GM18517 (cell line): ENCODE measurements around the gene EFR3B.
A peak's percentile ranks its signal among the peaks of the same experiment; 100 is the strongest.
"Not testable (repeated sequence)": the region's sequence is repeated elsewhere in the genome, so short reads cannot be mapped to it uniquely, and the experiment has no call there.

ENCODE experiments used
- ATAC-seq: cut with Tn5 transposase; IDR thresholded peaks from one replicate; pipeline ENCODE4 v1.9.1; 2021; ENCODE audit warnings: mild to moderate bottlenecking, moderate library complexity; ENCODE audit not compliant: unreplicated experiment

The EFR3B gene

DNA sequence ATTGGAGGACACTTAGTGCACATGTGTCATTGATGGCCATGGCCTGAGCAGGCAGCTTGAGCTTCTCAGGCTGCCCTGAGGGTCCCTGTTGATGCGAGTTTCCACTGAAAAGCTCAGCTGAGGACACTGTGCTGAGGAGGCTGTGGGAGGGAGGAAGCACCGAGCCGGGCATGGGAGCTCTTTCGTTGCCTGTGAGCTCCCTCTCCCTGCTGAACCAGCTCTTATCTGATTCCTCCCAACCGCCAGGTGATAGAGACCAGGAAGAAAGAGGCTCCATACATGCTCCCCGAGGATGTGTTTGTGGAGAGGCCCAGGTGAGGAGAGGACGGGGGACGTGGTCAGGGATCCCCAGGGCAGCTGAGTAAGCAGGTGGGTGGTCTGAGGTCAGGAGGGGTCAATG lies 99.2 kb downstream of the EFR3B start:
- ATAC-seq, result no peak

DNA sequence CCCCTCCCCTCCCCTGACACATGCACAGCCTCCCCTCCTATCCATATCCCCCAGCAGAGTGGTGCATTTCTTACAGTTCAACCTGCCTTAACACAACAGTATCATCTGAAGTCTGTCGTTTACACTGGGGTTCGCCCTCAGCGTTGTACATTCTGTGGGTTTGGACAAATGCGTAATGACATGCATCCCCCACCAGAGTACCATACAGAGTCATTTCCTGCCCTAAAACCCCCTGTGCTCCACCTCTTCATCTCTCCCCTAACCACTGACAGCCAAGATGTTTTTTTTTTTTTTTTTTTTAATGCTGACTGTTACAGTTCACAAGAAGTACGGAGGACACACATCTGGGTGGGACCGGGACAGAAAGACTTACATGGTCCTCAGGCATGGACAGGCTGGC lies 103.9 kb downstream of the EFR3B start:
- no peak for ATAC-seq

DNA sequence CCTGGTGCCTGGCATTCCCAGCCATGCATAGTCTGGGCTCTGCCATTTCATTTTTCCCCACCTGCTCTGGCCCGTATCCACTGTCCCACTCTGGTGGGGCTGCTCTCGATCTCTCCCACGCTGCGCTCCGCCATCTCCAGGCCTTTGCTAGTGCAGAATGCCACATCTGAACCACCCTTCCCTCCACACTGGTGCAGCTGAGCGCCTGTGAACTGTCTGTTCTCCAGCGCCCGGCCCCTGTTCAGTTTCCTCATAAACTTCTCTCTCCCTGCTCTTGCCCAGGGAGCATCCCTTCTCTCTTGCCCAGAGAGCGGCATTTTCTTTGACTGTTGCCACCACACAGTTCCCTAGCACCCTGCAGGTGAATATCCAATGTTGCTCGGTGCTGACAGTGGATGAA lies 105.0 kb downstream of the EFR3B start:
- ATAC-seq, result no peak

DNA sequence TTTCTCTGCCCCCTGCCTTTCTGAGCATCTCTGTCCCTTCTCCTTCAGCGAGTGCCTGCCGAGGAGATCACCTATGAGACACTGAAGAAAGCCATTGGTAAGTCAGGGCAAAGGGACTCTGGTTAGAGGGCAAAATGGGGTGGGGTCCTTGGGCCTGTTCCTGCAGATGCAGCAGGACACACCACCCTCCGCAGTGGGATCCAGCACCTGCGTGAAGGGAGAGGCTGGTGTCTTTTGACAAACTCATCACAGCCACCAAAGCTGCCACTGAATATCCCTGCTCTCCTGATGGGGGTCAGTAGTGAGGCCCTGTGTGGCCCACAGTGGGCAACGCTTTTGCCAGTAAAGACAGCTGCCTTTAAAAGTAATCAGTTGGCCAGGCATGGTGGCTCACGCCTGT lies 107.8 kb downstream of the EFR3B start:
- ATAC-seq, result no peak

DNA sequence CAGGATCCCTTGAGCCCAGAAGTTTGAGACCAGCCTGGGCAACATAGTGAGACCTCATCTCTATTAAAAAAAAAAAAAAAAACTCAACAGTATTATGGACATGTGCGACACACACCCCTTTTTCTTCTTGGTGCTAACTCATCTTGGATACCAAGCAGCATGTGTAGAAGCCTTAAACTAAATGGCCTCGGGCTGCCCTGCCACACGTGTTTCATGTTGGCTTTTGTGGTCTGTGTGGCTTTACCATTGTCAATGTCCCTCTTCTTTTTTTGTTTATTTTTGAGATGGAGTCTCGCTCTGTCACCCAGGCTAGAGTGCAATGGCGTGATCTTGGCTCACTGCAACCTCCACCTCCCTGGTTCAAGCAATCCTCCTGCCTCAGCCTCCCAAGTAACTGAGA lies 109.1 kb downstream of the EFR3B start:
- not testable (repeated sequence) for ATAC-seq

DNA sequence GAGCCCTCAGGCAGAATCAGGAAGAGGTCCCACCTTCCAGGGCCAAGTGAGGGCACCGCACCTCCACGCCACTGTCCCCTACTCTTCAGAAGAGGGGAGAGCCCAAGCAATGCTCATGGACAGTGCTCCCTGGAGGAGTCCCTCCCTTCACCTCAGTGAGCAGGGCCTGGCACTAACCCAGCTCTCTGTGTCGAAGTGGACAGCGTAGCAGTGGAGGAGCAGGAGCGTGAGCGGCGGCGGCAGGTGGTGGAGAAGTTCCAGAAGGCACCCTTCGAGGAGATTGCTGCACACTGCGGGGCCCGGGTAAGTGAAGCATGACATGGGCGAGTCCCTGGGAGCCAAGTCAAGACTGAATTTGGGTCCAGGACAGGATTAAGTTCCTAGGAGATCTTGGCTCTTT lies 109.8 kb downstream of the EFR3B start:
- ATAC-seq, result no peak

DNA sequence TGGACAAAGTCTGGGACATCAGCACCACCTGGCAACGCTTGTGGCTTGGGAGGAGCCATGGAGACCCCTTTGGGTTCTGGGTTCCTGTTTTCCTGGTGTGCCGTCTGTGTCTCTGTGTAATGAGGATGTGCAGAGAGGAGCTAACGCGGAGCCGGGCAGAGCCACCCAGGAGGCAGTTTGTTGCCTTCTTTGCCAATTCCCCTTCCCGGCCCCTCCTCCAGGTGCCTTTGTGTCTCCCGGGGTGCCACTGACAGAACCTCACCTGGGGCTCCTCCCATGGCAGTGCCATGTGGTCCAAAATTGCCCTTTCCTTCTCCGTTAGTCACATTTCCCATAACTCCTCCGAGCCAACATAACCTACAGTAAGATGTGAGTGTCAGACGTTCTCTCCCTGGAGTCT lies 113.5 kb downstream of the EFR3B start:
- no peak for ATAC-seq

DNA sequence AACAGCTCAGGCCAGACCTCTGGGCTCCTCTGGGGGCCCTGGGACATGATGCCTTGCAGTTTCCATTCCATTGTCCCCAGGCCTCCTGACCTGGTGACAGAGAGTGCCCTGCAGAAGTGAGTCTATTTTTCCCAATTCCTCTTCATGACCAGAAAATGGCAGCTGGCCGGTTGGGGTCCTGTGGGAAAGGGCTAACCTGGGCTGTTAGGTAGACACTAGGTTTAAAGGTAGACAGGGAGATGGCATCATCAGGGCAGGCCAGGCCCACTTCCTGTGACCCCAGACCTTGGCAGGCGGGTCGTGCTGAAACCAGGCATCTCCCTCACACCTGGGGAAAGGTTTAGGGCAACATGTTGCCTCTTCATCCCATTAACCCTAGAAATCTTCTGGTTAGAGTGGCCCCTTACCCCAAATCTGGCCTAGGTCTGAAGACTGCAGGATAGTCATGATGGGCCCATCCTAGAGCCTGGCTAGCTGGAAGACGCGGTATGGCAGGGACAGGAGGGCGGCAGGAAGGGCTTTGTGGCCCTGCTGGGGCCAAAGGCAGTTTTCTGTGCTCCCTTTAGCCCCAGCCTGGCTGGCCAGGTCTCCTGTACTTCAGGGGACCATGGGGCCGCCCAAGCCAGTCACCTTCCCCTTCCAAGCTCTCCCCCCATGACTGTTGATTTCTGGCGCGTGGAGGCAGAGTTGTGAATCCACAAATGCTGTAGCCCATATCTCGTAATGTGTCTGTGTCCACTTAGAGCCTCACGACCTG lies 116.4 kb downstream of the EFR3B start:
- ATAC-seq, result no peak

DNA sequence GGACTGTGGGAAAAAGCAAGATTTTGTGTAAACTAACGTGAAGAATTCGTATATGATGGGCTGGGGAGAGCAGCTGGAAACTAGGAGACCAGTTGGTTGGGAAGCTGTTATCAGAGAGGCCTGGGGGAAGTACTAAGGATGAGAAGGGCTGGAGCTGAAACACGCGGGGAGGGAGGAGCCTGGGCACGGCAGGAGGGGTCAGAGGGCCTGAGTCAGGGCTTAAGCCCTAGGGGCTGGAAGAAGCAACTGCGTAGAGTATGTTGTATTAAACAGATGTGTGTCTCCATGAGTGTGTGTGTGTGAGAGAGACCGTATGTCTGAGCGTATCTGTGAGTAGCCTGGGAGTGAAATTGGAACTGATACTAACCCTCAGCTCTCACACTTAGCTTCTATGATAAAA lies 118.1 kb downstream of the EFR3B start:
- ATAC-seq, result no peak

DNA sequence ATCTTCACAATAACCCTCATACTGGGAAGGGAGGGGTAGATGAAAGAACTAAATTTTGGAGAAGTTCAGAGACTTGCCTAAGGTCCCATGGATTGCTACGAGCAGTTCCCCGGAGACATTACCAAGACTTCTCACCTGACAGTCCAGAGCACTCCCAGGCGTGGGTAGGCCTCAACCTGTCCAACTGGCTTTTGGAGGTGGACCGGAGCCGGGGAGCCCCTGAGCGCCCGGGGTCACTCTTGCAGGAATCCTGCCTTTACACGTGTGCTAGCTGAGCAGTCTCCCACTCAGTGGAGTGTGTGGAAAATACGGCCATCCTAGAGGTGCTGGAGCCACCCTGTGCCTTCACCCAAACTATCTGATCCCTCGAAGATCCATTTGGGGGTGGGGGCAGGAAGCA lies 118.5 kb downstream of the EFR3B start:
- ATAC-seq, result no peak

DNA sequence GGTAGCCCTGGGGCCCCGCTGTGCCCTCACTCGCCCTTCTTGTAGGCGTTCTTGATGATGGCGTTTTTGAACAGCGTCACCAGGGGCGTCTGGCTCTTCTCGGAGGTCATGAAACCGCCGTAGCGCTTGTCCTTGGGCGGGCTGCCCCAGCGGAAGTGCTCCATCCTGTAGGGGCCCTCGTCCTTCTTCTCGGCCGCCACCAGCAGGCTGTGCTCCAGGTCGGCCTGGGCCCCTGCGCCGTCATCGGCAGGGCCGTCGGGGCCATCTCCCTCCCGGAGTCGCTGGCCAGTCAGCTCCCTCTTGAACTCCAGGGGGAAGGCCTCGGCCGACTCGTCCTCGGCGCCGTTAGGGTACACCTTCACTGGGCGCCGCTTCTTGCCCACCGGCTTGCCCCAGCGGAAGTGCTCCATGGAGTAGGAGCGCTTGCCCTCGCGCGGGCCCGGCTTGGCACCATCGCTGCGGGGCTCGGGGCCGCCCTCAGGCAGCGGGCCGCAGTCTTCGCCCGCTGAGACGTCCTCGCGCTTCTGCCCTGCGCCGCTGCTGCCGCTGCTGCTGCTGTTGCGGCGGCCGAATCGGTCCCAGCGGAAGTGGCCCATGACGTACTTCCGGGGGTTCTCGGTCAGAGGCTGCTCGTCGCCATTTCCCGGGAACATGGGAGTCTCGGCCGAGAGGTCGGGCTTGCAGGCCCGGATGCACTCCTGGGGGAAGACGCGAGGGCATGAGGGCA lies 119.3 kb downstream of the EFR3B start:
- ATAC-seq, result no peak

DNA sequence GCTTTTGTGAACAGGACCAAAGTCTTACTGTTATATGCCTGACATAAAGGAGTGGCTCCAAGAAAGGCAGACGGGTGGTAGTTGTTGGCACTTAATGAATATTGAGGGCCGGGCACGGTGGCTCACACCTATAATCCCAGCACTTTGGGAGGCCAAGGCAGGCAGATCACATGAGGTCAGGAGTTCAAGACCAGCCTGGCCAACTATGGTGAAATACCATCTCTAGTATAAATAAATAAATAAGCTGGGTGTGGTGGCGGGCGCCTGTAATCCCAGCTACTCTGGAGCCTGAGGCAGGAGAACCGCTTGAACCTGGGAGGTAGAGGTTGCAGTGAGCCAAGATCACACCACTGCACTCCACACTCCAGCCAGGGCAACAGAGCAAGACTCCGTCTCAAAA lies 120.2 kb downstream of the EFR3B start:
- not testable (repeated sequence) for ATAC-seq

DNA sequence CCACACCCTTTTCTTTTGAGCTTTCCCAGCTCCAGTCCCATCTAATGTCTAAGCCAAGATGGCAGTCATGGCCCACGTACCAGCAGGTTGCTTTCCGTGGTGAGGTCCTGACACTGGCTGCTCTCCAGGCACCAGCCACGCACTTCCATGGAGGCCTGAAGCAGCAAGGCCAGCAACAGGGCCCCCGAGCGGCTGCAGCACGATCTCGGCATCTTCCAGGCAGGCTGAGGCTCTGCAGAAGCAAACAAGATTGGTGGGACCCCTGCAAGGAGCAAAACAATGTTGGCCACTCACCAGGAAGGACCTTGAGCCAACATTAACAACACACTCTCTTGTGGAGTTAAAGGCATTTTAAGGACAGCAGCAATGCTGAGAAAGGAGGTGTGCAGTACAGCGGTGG lies 122.7 kb downstream of the EFR3B start:
- no peak for ATAC-seq

DNA sequence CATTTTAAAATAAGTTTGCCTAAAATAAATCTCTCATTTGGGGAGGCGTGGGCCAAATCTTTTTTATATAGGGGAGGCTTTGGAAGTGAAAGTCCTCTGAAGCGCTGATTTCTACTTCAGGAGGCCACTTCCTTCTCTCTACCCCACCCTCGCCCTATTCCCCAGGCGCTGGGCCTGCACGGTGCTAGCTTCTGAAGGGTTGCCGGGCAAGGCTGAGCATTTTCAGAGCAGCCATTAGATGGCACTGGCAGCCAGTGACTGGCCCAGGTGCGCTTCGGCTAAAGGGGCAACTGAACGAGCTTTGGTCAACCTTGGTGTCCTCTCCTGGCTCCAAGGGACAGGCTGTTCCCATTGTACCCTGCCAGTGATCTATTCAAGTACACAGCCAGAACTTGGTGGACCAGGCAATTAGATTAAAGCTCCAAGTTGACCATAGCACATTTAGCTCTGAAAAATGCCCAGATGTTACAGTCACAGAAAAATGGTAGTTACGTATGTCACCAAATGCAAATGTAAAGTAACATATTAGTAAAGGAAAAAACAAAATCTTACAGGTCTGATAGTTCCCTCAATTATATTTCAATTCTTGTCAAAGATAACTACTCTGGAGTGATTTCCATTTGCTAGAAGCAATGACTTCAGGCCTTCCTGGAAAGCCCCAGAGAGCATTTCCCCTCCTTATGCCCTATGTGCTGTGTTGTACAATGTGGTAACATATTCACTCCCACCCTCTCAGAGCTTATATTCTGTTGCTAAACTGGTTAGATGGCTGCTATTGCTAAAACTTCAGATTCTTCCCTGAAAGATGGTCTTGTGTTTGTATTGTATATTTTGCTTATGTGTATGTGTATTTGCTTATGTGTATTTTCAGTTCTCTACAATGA lies 124.4 kb downstream of the EFR3B start:
- peak; percentile 61 for ATAC-seq

DNA sequence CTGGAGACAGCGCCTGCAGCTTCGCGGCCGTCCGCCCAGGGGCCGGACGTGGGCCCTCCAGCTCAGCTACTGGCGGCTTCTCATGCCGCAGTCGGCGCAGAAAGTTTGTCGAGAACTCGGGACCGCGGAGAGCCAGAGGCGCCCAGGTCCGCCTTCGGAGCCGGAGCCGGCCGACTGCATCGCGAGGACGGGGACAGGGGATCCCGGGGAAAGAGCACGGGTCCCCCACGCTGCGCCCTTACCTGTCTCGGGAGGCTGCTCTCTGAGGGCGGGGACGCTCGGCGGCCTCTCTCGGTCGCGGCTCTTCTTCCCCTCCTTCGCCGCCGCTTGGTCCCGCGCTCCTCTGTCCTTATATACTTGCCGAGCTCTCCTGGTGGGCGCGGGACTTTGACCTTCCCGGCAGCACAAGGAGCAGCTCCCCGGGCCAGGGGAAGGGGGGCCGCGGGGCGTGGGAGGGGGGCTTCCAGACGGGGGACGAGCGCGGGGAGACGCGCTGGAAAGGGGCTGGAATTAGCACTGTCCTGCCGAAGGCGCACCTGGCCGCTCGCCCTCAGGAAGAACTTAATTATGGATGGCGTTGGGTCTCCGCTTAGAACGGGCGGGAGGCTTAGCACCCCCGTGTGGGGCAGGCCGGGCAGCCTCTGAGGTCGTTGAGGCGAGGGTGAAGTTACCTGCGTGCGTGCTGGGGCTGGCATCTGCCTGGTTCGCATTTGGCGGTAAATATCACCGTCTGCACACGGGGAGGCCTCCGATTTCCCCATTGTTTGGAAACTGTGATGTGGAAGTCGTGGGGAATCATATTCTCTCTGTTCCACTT lies 126.6 kb downstream of the EFR3B start, which contains the start of gene POMC:
Gene POMC (minus strand): TSS at position 325 of the 817 bp plus-strand sequence. CDS start 3,808 bp downstream, outside the sequence.
- no peak for ATAC-seq

DNA sequence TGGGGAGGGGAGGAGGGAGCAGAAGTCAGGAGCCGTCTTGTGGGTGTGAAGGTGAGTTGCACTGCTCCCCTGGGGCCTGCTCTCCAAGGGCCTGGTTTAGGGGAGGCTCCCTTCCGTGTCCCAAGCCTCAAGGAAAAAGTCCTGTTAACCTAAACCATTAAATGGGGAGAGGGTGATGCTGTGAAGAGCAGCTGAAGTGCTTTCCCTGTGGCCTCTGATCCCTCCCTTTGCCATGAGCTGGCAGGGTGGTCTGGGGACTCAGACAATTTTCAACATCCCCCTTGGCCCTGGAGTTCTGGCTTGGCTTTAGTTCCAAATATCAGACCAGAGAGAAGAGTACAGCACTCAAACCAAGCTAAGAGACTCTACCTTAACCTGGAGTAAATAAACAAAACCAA lies 127.2 kb downstream of the EFR3B start:
- ATAC-seq, result no peak

DNA sequence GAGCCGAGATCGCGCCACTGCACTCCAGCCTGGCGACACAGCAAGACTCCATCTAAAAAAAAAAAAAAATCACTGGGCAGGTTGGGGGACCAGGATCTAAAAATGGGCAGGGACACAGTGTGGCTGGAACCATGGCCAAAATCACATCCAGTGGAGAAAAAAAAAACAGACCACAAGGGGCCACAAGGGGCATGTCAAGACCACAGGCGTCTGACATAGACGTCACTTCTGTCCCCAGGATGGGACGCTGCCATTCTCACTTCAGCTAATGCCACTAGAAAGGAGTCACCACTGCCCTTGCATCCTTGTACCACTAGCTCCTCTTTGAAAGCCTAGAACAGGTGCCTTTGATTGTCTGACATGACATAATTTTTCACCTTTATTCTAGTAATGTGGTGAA lies 129.0 kb downstream of the EFR3B start:
- ATAC-seq, result no peak

DNA sequence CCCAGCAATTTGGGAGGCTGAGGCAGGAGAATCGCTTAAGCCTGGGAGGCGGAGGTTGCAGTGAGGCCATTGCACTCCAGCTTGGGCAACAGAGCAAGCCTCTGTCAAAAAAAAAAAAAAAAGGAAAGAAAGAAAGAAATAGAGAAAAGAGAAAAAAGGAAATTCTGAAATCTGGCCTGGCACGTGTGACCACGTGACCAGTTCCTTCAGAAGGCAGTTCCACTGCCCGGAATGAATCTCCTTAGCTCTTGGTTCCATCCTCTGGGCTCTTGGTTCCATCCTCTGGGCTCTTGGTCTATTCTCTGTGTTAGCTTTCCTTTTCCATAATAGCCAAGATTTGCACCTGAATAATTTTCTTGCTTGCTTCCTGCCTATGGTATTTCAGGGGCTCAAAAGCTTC lies 131.8 kb downstream of the EFR3B start:
- ATAC-seq, result no peak

DNA sequence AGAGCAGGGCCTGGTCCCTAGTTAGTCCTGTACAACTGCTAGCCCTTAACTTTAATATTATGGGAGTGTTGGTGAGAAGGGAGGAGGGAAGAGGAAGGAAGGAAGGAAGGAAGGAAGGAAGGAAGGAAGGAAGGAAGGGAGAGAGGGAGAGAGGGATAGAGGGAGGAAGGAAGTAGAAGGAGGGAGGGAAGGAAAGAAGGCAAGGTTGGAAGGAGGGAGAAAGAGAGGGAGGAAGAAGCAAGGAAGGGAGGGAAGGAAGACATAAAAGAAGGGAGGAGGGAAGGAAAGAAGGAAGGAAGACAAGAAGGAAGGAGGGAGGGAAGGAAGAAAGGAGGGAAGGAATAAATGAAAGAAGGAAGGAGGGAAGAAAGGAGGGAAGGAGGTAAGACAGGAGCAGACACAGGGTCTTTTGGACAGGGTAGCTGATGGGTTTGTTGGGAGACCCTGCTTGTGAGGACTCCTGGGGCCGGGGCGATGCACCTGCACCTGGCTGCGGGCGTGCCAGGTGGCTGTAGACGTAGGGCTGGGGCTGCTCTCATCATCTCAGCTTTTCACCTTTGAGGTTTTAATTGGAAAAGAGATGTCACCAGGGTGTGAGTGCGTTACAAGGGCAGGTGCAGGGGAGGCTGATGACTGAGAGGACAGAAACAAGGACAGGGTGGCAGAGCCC lies 132.5 kb downstream of the EFR3B start:
- no peak for ATAC-seq

DNA sequence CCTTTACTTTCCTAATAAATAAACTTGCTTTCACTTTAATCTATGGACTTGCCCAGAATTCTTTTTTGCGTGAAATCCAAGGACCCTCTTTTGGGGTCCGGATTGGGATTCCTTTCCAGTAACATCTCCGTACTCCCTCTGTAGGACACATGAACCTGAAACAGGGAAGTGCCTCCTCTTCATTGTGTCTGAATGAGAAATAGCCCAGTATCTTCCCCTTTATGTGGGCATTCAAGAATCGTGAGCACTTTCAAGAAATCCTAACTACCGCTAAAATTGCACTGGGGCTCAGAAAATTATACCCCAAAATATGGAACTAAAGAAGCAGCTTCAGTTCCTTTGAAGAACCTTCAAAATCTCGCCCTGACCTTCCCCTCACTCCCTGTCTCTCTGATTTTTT lies 134.3 kb downstream of the EFR3B start:
- ATAC-seq, result no peak
